Panc1 (cell line): ENCODE results near the gene PRMT3.

Source experiments
- POLR2AphosphoS5 ChIP-seq: IDR thresholded peaks from 2 replicates; pipeline ENCODE4 v1.6.1; 2012; ENCODE audit warnings: mild to moderate bottlenecking, low read depth, low read length, moderate library complexity
- SIN3A ChIP-seq: IDR thresholded peaks from 2 replicates; pipeline ENCODE4 v1.6.1; 2012; ENCODE audit warnings: low read depth, mild to moderate bottlenecking, low read length, moderate library complexity, borderline replicate concordance; ENCODE audit not compliant: insufficient read depth
- TF ChIP-seq, protein P1 (sequence below): fragments of 450-650 bp; IDR thresholded peaks from 2 replicates; pipeline ENCODE4 v1.5.1; 2017; ENCODE audit warnings: mild to moderate bottlenecking
- TF ChIP-seq, protein P2 (sequence below), 2 experiments: IDR thresholded peaks; 2 replicates each; pipeline ENCODE4 v1.6.1; 2011 to 2012; ENCODE audit warnings: low read depth in 2 of 2, control low read depth in 1 of 2, low read length in 1 of 2, mild to moderate bottlenecking in 1 of 2, moderate library complexity in 1 of 2; ENCODE audit not compliant: insufficient read depth in 1 of 2

DNA sequence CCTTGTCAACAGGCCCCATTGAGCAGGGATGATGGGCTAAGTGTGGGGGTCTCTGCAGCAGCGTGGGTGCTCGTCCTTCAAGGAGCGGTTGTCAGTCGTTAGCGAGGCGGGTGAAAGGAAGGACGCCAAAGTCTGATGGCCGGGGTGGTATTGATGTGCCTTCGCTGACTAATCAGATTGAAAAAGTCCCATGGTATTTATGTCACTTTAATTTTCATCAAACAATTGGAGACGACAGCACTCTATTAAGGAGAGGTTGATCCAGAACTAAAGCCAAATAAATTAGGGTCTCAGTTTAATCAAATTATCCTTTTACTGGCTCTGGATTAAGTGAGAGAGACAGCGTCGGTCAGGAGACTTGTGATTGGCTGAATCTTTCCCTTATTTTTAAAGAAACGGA, 14.4 kb upstream of the PRMT3 start:
- TF ChIP-seq, protein P1, sequence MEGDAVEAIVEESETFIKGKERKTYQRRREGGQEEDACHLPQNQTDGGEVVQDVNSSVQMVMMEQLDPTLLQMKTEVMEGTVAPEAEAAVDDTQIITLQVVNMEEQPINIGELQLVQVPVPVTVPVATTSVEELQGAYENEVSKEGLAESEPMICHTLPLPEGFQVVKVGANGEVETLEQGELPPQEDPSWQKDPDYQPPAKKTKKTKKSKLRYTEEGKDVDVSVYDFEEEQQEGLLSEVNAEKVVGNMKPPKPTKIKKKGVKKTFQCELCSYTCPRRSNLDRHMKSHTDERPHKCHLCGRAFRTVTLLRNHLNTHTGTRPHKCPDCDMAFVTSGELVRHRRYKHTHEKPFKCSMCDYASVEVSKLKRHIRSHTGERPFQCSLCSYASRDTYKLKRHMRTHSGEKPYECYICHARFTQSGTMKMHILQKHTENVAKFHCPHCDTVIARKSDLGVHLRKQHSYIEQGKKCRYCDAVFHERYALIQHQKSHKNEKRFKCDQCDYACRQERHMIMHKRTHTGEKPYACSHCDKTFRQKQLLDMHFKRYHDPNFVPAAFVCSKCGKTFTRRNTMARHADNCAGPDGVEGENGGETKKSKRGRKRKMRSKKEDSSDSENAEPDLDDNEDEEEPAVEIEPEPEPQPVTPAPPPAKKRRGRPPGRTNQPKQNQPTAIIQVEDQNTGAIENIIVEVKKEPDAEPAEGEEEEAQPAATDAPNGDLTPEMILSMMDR = no peak
- TF ChIP-seq, protein P2, sequence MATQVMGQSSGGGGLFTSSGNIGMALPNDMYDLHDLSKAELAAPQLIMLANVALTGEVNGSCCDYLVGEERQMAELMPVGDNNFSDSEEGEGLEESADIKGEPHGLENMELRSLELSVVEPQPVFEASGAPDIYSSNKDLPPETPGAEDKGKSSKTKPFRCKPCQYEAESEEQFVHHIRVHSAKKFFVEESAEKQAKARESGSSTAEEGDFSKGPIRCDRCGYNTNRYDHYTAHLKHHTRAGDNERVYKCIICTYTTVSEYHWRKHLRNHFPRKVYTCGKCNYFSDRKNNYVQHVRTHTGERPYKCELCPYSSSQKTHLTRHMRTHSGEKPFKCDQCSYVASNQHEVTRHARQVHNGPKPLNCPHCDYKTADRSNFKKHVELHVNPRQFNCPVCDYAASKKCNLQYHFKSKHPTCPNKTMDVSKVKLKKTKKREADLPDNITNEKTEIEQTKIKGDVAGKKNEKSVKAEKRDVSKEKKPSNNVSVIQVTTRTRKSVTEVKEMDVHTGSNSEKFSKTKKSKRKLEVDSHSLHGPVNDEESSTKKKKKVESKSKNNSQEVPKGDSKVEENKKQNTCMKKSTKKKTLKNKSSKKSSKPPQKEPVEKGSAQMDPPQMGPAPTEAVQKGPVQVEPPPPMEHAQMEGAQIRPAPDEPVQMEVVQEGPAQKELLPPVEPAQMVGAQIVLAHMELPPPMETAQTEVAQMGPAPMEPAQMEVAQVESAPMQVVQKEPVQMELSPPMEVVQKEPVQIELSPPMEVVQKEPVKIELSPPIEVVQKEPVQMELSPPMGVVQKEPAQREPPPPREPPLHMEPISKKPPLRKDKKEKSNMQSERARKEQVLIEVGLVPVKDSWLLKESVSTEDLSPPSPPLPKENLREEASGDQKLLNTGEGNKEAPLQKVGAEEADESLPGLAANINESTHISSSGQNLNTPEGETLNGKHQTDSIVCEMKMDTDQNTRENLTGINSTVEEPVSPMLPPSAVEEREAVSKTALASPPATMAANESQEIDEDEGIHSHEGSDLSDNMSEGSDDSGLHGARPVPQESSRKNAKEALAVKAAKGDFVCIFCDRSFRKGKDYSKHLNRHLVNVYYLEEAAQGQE (IDR thresholded peaks at IDR 0.05; ENCODE audit: insufficient read depth in 1 of 2, low read depth in 2 of 2, low read length in 1 of 2) = no peak
- TF ChIP-seq SIN3A = no peak
- TF ChIP-seq POLR2AphosphoS5 = no peak
